SK-N-DZ (cell line): ENCODE data around the gene ATAD2B.
"Not testable (repeated sequence)": the region's sequence is repeated elsewhere in the genome, so short reads cannot be mapped to it uniquely, and the experiment has no call there.

Experiments
- DNase-seq: peaks from one replicate; pipeline ENCODE4 v3.0.0-alpha.2; 2015; ENCODE audit warnings: low spot score

ATAD2B gene

GRCh38 chr2:23746141-23746863 is 180.6 kb downstream of the ATAD2B start:
- DNase-seq = no peak

- DNase-seq = no peak
Measured at GRCh38 chr2:23745726-23746105, 181.2 kb downstream of the ATAD2B start.

- no peak for DNase-seq
Measured at GRCh38 chr2:23745068-23745725, 181.7 kb downstream of the ATAD2B start.

- not testable (repeated sequence) for DNase-seq
Measured at GRCh38 chr2:23736783-23737182, 190.1 kb downstream of the ATAD2B start.

GRCh38 chr2:23734416-23734815 is 192.5 kb downstream of the ATAD2B start:
- no peak for DNase-seq

- not testable (repeated sequence) for DNase-seq
Measured at GRCh38 chr2:23723029-23723428, 203.9 kb downstream of the ATAD2B start.

- DNase-seq = no peak
Measured at GRCh38 chr2:23722255-23722654, 204.7 kb downstream of the ATAD2B start.

- DNase-seq = no peak
Measured at GRCh38 chr2:23721454-23721826, 205.5 kb downstream of the ATAD2B start.

GRCh38 chr2:23720705-23721453 is 206.0 kb downstream of the ATAD2B start:
- DNase-seq = no peak

- no peak for DNase-seq
Measured at GRCh38 chr2:23719716-23720115, 207.2 kb downstream of the ATAD2B start.

GRCh38 chr2:23718931-23719700 is 207.8 kb downstream of the ATAD2B start:
- no peak for DNase-seq

GRCh38 chr2:23713351-23713750 is 213.6 kb downstream of the ATAD2B start:
- DNase-seq = no peak

- DNase-seq = no peak
Measured at GRCh38 chr2:23712756-23713151, 214.2 kb downstream of the ATAD2B start.

GRCh38 chr2:23711979-23712755 is 214.8 kb downstream of the ATAD2B start:
- DNase-seq = no peak

- DNase-seq = no peak
Measured at GRCh38 chr2:23709311-23709710, 217.6 kb downstream of the ATAD2B start.

- no peak for DNase-seq
Measured at GRCh38 chr2:23708771-23709170, 218.2 kb downstream of the ATAD2B start.

- DNase-seq = no peak
Measured at GRCh38 chr2:23707096-23707495, 219.8 kb downstream of the ATAD2B start.

GRCh38 chr2:23706613-23707078 is 220.3 kb downstream of the ATAD2B start:
- DNase-seq = no peak

- DNase-seq = no peak
Measured at GRCh38 chr2:23705771-23706612, 220.9 kb downstream of the ATAD2B start.
